ENCODE results near the gene SLC26A8.

The SLC26A8 gene

GRCh38 chr6:36028088-36028876 is 3.8 kb upstream of the SLC26A8 start:
- TF ChIP-seq CTCF (IDR thresholded peaks at IDR 0.05; ENCODE audit: low read depth, low read length): no peak
- H3K4me3 ChIP-seq (ENCODE audit: low read depth, low read length): peak overlapping the region; percentile 97

- TF ChIP-seq CTCF (IDR thresholded peaks at IDR 0.05; ENCODE audit: low read depth, low read length): peak; percentile 75
- H3K4me3 ChIP-seq (ENCODE audit: low read depth, low read length): peak within 1 kb of the TSS; percentile 97
Observed at GRCh38 chr6:36027501-36028087, 3.2 kb upstream of the SLC26A8 start, which contains the start of gene MAPK14. Gene MAPK14, plus strand, starts transcription at chr6:36027808. Its CDS starts 350 bp downstream, at chr6:36028158.

- TF ChIP-seq CTCF (IDR thresholded peaks at IDR 0.05; ENCODE audit: low read depth, low read length): no peak
- H3K4me3 ChIP-seq (ENCODE audit: low read depth, low read length): peak overlapping the region; percentile 9; the same call in 1 of the 2 replicates
Observed at GRCh38 chr6:36025932-36026327, 1.5 kb upstream of the SLC26A8 start.

- no peak overlapping the region for H3K4me3 ChIP-seq (ENCODE audit: low read depth, low read length)
- no peak for TF ChIP-seq CTCF (IDR thresholded peaks at IDR 0.05; ENCODE audit: low read depth, low read length)
Observed at GRCh38 chr6:36025260-36025931, 955 bp upstream of the SLC26A8 start.

- TF ChIP-seq CTCF (IDR thresholded peaks at IDR 0.05; ENCODE audit: low read depth, low read length): no peak
- no peak overlapping the region for H3K4me3 ChIP-seq (ENCODE audit: low read depth, low read length)
Observed at GRCh38 chr6:36020154-36020553, 4.3 kb downstream of the SLC26A8 start.

GRCh38 chr6:36019167-36019566 is 5.3 kb downstream of the SLC26A8 start:
- H3K4me3 ChIP-seq (ENCODE audit: low read depth, low read length): no peak overlapping the region
- TF ChIP-seq CTCF (IDR thresholded peaks at IDR 0.05; ENCODE audit: low read depth, low read length): no peak

GRCh38 chr6:36018339-36018738 is 6.1 kb downstream of the SLC26A8 start:
- no peak for TF ChIP-seq CTCF (IDR thresholded peaks at IDR 0.05; ENCODE audit: low read depth, low read length)
- no peak overlapping the region for H3K4me3 ChIP-seq (ENCODE audit: low read depth, low read length)

Measured in WI38 (cell line).